ENCODE data around the gene GPBAR1.

GPBAR1 gene

DNA sequence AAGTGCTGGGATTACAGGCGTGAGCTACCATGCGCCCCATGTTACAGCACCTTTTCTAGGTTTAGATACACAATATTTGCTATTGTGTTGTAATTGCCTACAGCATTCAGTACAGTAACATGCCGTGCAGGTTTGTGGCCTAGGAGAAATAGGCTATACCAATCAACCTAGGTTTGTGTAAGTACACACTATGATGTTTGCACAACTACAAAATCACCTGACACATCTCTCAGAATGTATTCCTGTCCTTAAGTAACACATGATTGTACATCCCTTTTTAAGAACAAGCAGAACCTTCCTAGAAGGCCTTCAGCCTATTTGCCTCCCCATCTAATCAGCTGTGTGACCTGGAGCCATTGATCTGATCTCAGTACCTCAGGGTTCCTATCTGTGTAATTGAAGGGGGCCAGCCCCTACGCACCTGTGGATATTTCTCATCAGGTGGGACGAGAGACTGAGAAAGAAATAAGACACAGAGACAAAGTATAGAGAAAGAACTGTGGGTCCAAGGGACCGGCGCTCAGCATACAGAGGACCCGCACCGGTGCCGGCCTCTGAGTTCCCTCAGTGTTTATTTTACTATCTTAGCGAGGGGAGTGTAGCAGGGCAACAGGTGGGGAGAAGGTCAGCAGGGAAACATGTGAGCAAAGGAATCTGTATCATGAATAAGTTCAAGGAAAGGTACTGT is 50.2 kb downstream of the GPBAR1 start:
- DNase-seq (ENCODE audit: low read depth, low spot score), result no peak

GRCh38 chr2:218311541-218312266 is 50.9 kb downstream of the GPBAR1 start:
- DNase-seq (ENCODE audit: low read depth, low spot score), result peak; percentile 61

- DNase-seq (ENCODE audit: low read depth, low spot score), result no peak
These were observed 51.5 kb downstream of the GPBAR1 start for GRCh38 chr2:218312267-218312756.

DNA sequence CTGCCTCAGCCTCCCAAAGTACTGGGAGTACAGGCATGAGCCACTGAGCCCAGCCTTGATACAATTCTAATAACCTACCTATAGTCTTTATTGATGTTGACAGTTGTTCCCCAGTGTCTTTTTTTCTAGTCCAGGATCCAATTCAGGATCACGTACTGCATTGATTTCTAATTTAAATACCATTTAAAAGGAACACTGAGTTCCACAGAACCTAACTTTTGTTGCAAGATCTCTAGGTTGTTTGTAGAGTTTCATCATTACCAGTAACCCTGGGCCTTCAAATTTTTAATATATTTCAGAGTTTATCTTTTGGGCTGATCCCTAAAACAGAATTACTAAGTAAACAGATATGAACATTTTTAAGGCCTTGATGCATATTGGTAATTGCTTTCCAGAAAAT is 52.5 kb downstream of the GPBAR1 start:
- no peak for DNase-seq (ENCODE audit: low read depth, low spot score)
